Cerebellar nuclear complex (tissue), 1 donor: Measurements from ENCODE around the gene KRTAP21-1.
"Not testable (repeated sequence)": the region's sequence is repeated elsewhere in the genome, so short reads cannot be mapped to it uniquely, and the experiment has no call there.

Source experiments
- DNase-seq, 2 experiments: peaks; one replicate each; lab custom pipeline; 2025; lab: John Stamatoyannopoulos, UW

KRTAP21-1 gene

GRCh38 chr21:30755328-30755727 lies at the start of gene KRTAP21-1:
TSS of gene KRTAP21-1 (minus strand) at chr21:30755428. CDS start at chr21:30755378, 50 bp downstream.
- not testable (repeated sequence) for DNase-seq

- DNase-seq: no peak
These were observed 45.4 kb upstream of the KRTAP21-1 start for GRCh38 chr21:30800605-30801004.

- no peak for DNase-seq
These were observed 38.5 kb upstream of the KRTAP21-1 start for GRCh38 chr21:30793581-30794314.

- DNase-seq: no peak
These were observed 24.0 kb upstream of the KRTAP21-1 start for GRCh38 chr21:30779249-30779648.

- DNase-seq: no peak
These were observed 14.7 kb upstream of the KRTAP21-1 start for GRCh38 chr21:30769724-30770431.

GRCh38 chr21:30760776-30761175 lies 5.5 kb upstream of the KRTAP21-1 start:
- no peak for DNase-seq

GRCh38 chr21:30758306-30758705 lies 3.1 kb upstream of the KRTAP21-1 start:
- DNase-seq: no peak

- DNase-seq: no peak
These were observed 8.1 kb downstream of the KRTAP21-1 start, which contains the start of gene KRTAP21-2 for GRCh38 chr21:30747159-30747558. TSS of gene KRTAP21-2 (minus strand) at chr21:30747259. CDS start at chr21:30747202, 57 bp downstream.

- DNase-seq: no peak
These were observed 14.8 kb downstream of the KRTAP21-1 start for GRCh38 chr21:30740462-30740861.

- no peak for DNase-seq
These were observed 22.2 kb downstream of the KRTAP21-1 start for GRCh38 chr21:30733026-30733425.

- no peak for DNase-seq
These were observed 28.5 kb downstream of the KRTAP21-1 start for GRCh38 chr21:30726726-30727125.

- DNase-seq: no peak
These were observed 35.8 kb downstream of the KRTAP21-1 start for GRCh38 chr21:30719401-30719800.

- DNase-seq: no peak
These were observed 36.9 kb downstream of the KRTAP21-1 start, which contains the start of gene KRTAP21-3 for GRCh38 chr21:30718239-30718909. TSS of gene KRTAP21-3 (minus strand) at chr21:30718777. CDS start at chr21:30718759, 18 bp downstream.

- no peak for DNase-seq
These were observed 38.1 kb downstream of the KRTAP21-1 start for GRCh38 chr21:30717105-30717504.

- no peak for DNase-seq
These were observed 40.3 kb downstream of the KRTAP21-1 start for GRCh38 chr21:30714946-30715345.

GRCh38 chr21:30714456-30714855 lies 40.8 kb downstream of the KRTAP21-1 start:
- DNase-seq: no peak

GRCh38 chr21:30713766-30714165 lies 41.5 kb downstream of the KRTAP21-1 start:
- no peak for DNase-seq

- no peak for DNase-seq
These were observed 44.7 kb downstream of the KRTAP21-1 start for GRCh38 chr21:30710499-30710898.

GRCh38 chr21:30707409-30707808 lies 47.8 kb downstream of the KRTAP21-1 start:
- no peak for DNase-seq
